Heart left ventricle (tissue), 16 donors: ENCODE results near the gene ACIN1. TPM values are rescaled to one million over a fixed set of nuclear protein-coding genes. Genes with fewer than 3 reads are reported as not detected.

ENCODE experiments used
- ATAC-seq, 4 donors: fragments of 200-7000 bp; cut with Tn5 transposase; one replicate each; pipeline ENCODE4 v1.9.1; 2020 to 2022; ENCODE audit warnings: moderate library complexity in 4 of 4, mild to moderate bottlenecking in 3 of 4, moderate number of reproducible peaks in 1 of 4
- DNase-seq, 5 donors: peaks; one replicate each; pipeline ENCODE4 v3.0.0-alpha.2; 2020
- H3K27ac ChIP-seq, 12 donors: fragments of 200-600 bp; sonication (generic) in 4 of 12; one replicate each; pipeline versions ENCODE4 v1.5.0 to v1.8.0; 2016 to 2022; ENCODE audit warnings: mild to moderate bottlenecking in 2 of 12
- H3K27me3 ChIP-seq, 9 donors: fragments of 200-600 bp; sonication (generic) in 2 of 9; one replicate each; pipeline versions ENCODE4 v1.5.1 to v1.8.0; 2016 to 2022; ENCODE audit warnings: mild to moderate bottlenecking in 3 of 9
- H3K36me3 ChIP-seq, 9 donors: fragments of 200-600 bp; sonication (generic) in 2 of 9; one replicate each; pipeline versions ENCODE4 v1.5.0 to v1.8.0; 2018 to 2022; ENCODE audit warnings: mild to moderate bottlenecking in 2 of 9
- H3K4me1 ChIP-seq, 12 donors: fragments of 200-600 bp; sonication (generic) in 4 of 12; one replicate each; pipeline versions ENCODE4 v1.5.0 to v1.8.0; 2016 to 2022; ENCODE audit warnings: mild to moderate bottlenecking in 3 of 12
- H3K4me3 ChIP-seq, 12 donors: fragments of 200-600 bp; sonication (generic) in 4 of 12; one replicate each; pipeline versions ENCODE4 v1.5.0 to v1.8.0; 2017 to 2022; ENCODE audit warnings: mild to moderate bottlenecking in 9 of 12, moderate library complexity in 4 of 12
- H3K9me3 ChIP-seq, 12 donors: fragments of 200-600 bp; sonication (generic) in 4 of 12; one replicate each; pipeline versions ENCODE4 v1.5.0 to v1.8.0; 2016 to 2022; ENCODE audit warnings: mild to moderate bottlenecking in 1 of 12
- CTCF ChIP-seq, 12 donors: fragments of 200-600 bp; sonication (generic) in 4 of 12; IDR thresholded peaks; one replicate each; pipeline versions ENCODE4 v1.5.0 to v1.8.0; 2018 to 2022; ENCODE audit warnings: antibody characterized with exemption in 12 of 12, mild to moderate bottlenecking in 5 of 12
- POLR2A ChIP-seq, 2 donors: fragments of 450-650 bp; IDR thresholded peaks; one replicate each; pipeline ENCODE4 v1.6.1; 2017; ENCODE audit warnings: antibody characterized with exemption in 2 of 2, mild to moderate bottlenecking in 2 of 2, moderate library complexity in 2 of 2
- WGBS, 4 donors: extraction: QIAGEN DNeasy Blood & Tissue Kit in 2 of 4; methylation state at CpG; one replicate each; pipeline versions ENCODE4 v1.1.5 to v1.1.7; 2013 to 2018; 5-methylcytosine and 5-hydroxymethylcytosine counted together
- intact Hi-C, 10 donors: fragments of 100-400 bp; cut with DNase I; formaldehyde crosslinking; loops; one replicate each; pipeline versions ENCODE4 v1.11.1 to v1.14.2; 2022
- polyA plus RNA-seq, 2 donors: library from polyadenylated mRNA; stranded (reverse); fragments of 200-250 nt; gene quantifications; one replicate each; pipeline ENCODE4 v1.2.3, GENCODE V29; 2013
- total RNA-seq, 9 donors: library from RNA; depleted of rRNA in 2 of 9; stranded (reverse); fragments of >200 nt in 2 of 9; fragmentation: NEBNext Ultra II Directional in 3 of 9; extraction: Animal tissue kit (Norgen Biotek cat#: 25700) in 3 of 9; gene quantifications; one replicate each; pipeline versions ENCODE4 v1.1.0 to v1.2.4, GENCODE V29; 2016 to 2023
- donor health status: ischemic (EF 13 %, LVEDD 7.1; RV severe dilation, severe dysfunction).
- donor health status: healthy with polysubstance abuse.
- donor health status: DM: no; HTN: yes; CAD: no.
- donor health status: DM: no; HTN: no; CAD: no.
- donor health status: ischemic (EF 25% LVEDD 6.9; RV normal size, moderate dysfunction).
- donor health status: ischemic (EF 25% LVEDD 5.7; RV mildly dilated, moderate dysfunction).
- donor health status: healthy.
- donor health status: DM: yes; HTN: yes; CAD: no.
- donor health status: ischemic (EF 35%, LVEDD 5.7; RV mildly dilated, moderate dysfunction).
- donor health status: nonischemic (EF 11% LVEDD 7.7; RV severe dilation, severe dysfunction).
- donor health status: DM: yes; HTN: yes; CAD: no.
- donor health status: PGD.
- donor health status: ischemic (EF 29% LVEDD 5.4; RV normal size, mild dysfunction).
- donor health status: nonischemic (EF 23%, LVEDD 6.1; RV moderate dilation, normal function).

Gene ACIN1
- total and polyA plus RNA-seq, 11 donors: 42.0 to 91.2 (median 65.6) TPM

GRCh38 chr14:23079716-23080115 is 15.2 kb downstream of the ACIN1 start:
- Histone ChIP-seq H3K36me3 (peaks cover 0 to 100% (median 100%) of the 10 kb centered on the region in 9 donors), H3K27me3 (no peaks in the 10 kb centered on the region), H3K4me3 (no peak overlapping the region), H3K9me3 (no peaks in the 10 kb centered on the region), H3K27ac (peak overlapping the region in 1 of 12 donors; percentile 88), H3K4me1 (peaks cover 0 to 33% (median 6%) of the 10 kb centered on the region in 12 donors)
- intact Hi-C loops: no loop called here
- TF ChIP-seq POLR2A (IDR thresholded peaks at IDR 0.05): no peak
- no peak for TF ChIP-seq CTCF (IDR thresholded peaks at IDR 0.05)
- WGBS, 4 donors: 83 to 95% (median 91%) methylated on average over 2 of the region's 2 CpGs
- DNase-seq: no peak
- no peak for ATAC-seq

DNA sequence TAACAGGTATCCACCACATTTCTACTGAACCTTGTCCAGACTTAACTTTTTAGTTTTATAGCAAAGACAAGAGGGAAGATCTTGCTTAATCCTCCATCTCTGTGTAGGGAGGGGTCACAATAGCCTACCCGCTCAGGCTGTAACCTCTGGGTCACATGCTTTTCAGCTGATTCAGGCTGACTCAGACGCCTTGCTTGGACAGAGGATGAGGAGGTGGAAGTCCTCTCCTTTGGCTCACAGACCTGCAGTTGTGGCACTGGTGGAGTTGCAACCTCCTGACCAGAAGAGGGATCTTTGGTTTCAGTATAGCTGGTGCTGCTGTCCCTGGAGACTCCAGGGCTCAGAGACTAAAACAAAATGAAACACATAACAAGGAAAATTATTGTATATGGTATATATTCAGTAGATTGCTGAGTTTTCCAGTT is 16.2 kb downstream of the ACIN1 start:
- Histone ChIP-seq H3K4me3 (no peak overlapping the region), H3K36me3 (peaks cover 0 to 100% (median 100%) of the 10 kb centered on the region in 9 donors), H3K9me3 (no peaks in the 10 kb centered on the region), H3K27ac (peak overlapping the region in 7 of 12 donors; percentile 6 to 88 (median 34)), H3K27me3 (no peaks in the 10 kb centered on the region), H3K4me1 (peaks cover 0 to 33% (median 6%) of the 10 kb centered on the region in 12 donors)
- TF ChIP-seq POLR2A (IDR thresholded peaks at IDR 0.05): no peak
- TF ChIP-seq CTCF (IDR thresholded peaks at IDR 0.05): no peak
- ATAC-seq: peak; percentile 56 to 95 (median 86)
- intact Hi-C loops: no loop called here
- 13 to 31% (median 22%) methylated on average over 2 of the region's 2 CpGs for WGBS, 4 donors
- DNase-seq: peak in 2 of 5 donors; percentile 59 to 82

GRCh38 chr14:23077962-23078361 is 17.0 kb downstream of the ACIN1 start:
- Histone ChIP-seq H3K27ac (peak overlapping the region in 5 of 12 donors; percentile 16 to 88 (median 34)), H3K4me3 (no peak overlapping the region), H3K9me3 (no peaks in the 10 kb centered on the region), H3K27me3 (no peaks in the 10 kb centered on the region), H3K4me1 (peaks cover 0 to 33% (median 7%) of the 10 kb centered on the region in 12 donors), H3K36me3 (peaks cover 0 to 100% (median 100%) of the 10 kb centered on the region in 9 donors)
- intact Hi-C loops: no loop called here
- DNase-seq (no peak), ATAC-seq (no peak)
- TF ChIP-seq CTCF (IDR thresholded peaks at IDR 0.05) (no peak), POLR2A (IDR thresholded peaks at IDR 0.05) (no peak)
- 79 to 91% (median 80%) methylated on average over 5 of the region's 5 CpGs for WGBS, 4 donors

- no peak for DNase-seq
- Histone ChIP-seq H3K27ac (peak overlapping the region in 1 of 12 donors; percentile 23), H3K9me3 (no peaks in the 10 kb centered on the region), H3K27me3 (no peaks in the 10 kb centered on the region), H3K36me3 (peaks cover 0 to 98% (median 97%) of the 10 kb centered on the region in 9 donors), H3K4me1 (peaks cover 2 to 40% (median 17%) of the 10 kb centered on the region in 12 donors), H3K4me3 (no peak overlapping the region)
- WGBS, 4 donors: 60 to 67% (median 65%) methylated on average over 5 of the region's 5 CpGs
- TF ChIP-seq CTCF (IDR thresholded peaks at IDR 0.05): peak; percentile 41 to 73 (median 58)
- TF ChIP-seq POLR2A (IDR thresholded peaks at IDR 0.05): no peak
- intact Hi-C loops: no loop called here
- ATAC-seq: no peak
Observed at GRCh38 chr14:23076785-23077408, 18.0 kb downstream of the ACIN1 start.
